H9 (cell line): ENCODE results near the gene FAT2. TPM values are rescaled to one million over a fixed set of nuclear protein-coding genes. Genes with fewer than 3 reads are reported as not detected.

Experiments
- DNase-seq: peaks from one replicate; pipeline ENCODE4 v3.0.0-alpha.2; 2017
- H2AFZ ChIP-seq: one replicate; pipeline ENCODE4 v1.6.1; 2013; ENCODE audit warnings: mild to moderate bottlenecking, low read length, control low read depth, moderate library complexity
- H2AK5ac ChIP-seq: 2 replicates; pipeline ENCODE4 v1.6.1; 2013; ENCODE audit warnings: low read length, control low read depth, mixed read lengths; ENCODE audit not compliant: insufficient read length
- H2BK120ac ChIP-seq: one replicate; pipeline ENCODE4 v1.6.1; 2013; ENCODE audit warnings: low read depth, mild to moderate bottlenecking, low read length, control low read depth, inconsistent platforms; ENCODE audit not compliant: poor library complexity, severe bottlenecking
- H2BK12ac ChIP-seq: 2 replicates; pipeline ENCODE4 v1.6.1; 2013; ENCODE audit warnings: low read length, control low read depth, mixed read lengths, low read depth; ENCODE audit not compliant: insufficient read length
- H2BK15ac ChIP-seq: 2 replicates; pipeline ENCODE4 v1.6.1; 2013; ENCODE audit warnings: low read depth, low read length, control low read depth
- H2BK20ac ChIP-seq: one replicate; pipeline ENCODE4 v1.6.1; 2013; ENCODE audit warnings: low read depth, mild to moderate bottlenecking, low read length, control low read depth, inconsistent platforms; ENCODE audit not compliant: poor library complexity, severe bottlenecking
- H2BK5ac ChIP-seq: 2 replicates; pipeline ENCODE4 v1.6.1; 2013; ENCODE audit warnings: low read length, control low read depth, mixed read lengths; ENCODE audit not compliant: insufficient read length
- H3K14ac ChIP-seq: 2 replicates; pipeline ENCODE4 v1.6.1; 2013; ENCODE audit warnings: low read length, control low read depth; ENCODE audit not compliant: insufficient read depth
- H3K18ac ChIP-seq: 2 replicates; pipeline ENCODE4 v1.6.1; 2013; ENCODE audit warnings: low read depth, mild to moderate bottlenecking, mixed read lengths, low read length, control low read depth; ENCODE audit not compliant: insufficient read length
- H3K23ac ChIP-seq: 2 replicates; pipeline ENCODE4 v1.6.1; 2013; ENCODE audit warnings: low read length, control low read depth, mixed read lengths, low read depth; ENCODE audit not compliant: insufficient read length
- H3K23me2 ChIP-seq: 2 replicates; pipeline ENCODE4 v1.6.1; 2013; ENCODE audit warnings: low read depth, mild to moderate bottlenecking, mixed read lengths, low read length, control low read depth; ENCODE audit not compliant: insufficient read length, poor library complexity, severe bottlenecking
- H3K27ac ChIP-seq: 2 replicates; pipeline ENCODE4 v1.5.1; 2013; ENCODE audit warnings: low read length, control low read depth, mixed read lengths, low read depth; ENCODE audit not compliant: insufficient read length
- H3K27me3 ChIP-seq: 2 replicates; pipeline ENCODE4 v1.6.1; 2013; ENCODE audit warnings: low read length, control low read depth, inconsistent platforms; ENCODE audit not compliant: insufficient read depth
- H3K4ac ChIP-seq: 2 replicates; pipeline ENCODE4 v1.6.1; 2013; ENCODE audit warnings: low read depth, mild to moderate bottlenecking, control low read depth, inconsistent platforms, low read length, moderate library complexity
- H3K4me1 ChIP-seq: 2 replicates; pipeline ENCODE4 v1.6.1; 2013; ENCODE audit warnings: low read length, control low read depth, inconsistent platforms; ENCODE audit not compliant: insufficient read depth
- H3K4me2 ChIP-seq: 2 replicates; pipeline ENCODE4 v1.6.1; 2013; ENCODE audit warnings: low read length, control low read depth, mixed read lengths; ENCODE audit not compliant: insufficient read length, insufficient read depth
- H3K56ac ChIP-seq: 2 replicates; pipeline ENCODE4 v1.6.1; 2013; ENCODE audit warnings: low read depth, mild to moderate bottlenecking, mixed read lengths, low read length, control low read depth; ENCODE audit not compliant: insufficient read length
- H3K79me1 ChIP-seq: 2 replicates; pipeline ENCODE4 v1.6.1; 2013; ENCODE audit warnings: low read depth, mild to moderate bottlenecking, moderate library complexity, low read length, control low read depth, inconsistent platforms; ENCODE audit not compliant: insufficient read depth, poor library complexity, severe bottlenecking
- H3K79me2 ChIP-seq: 2 replicates; pipeline ENCODE4 v1.6.1; 2013; ENCODE audit warnings: low read length, control low read depth, inconsistent platforms; ENCODE audit not compliant: insufficient read depth
- H3K9ac ChIP-seq: 2 replicates; pipeline ENCODE4 v1.6.1; 2013; ENCODE audit warnings: low read length, control low read depth, mixed read lengths; ENCODE audit not compliant: insufficient read length; ENCODE audit errors: extremely low read depth
- H3K9me3 ChIP-seq: one replicate; pipeline ENCODE4 v1.6.1; 2013; ENCODE audit warnings: low read depth, low read length, inconsistent platforms; ENCODE audit not compliant: control insufficient read depth
- H3T11ph ChIP-seq: one replicate; pipeline ENCODE4 v1.6.1; 2013; ENCODE audit warnings: mild to moderate bottlenecking, low read length, control low read depth, inconsistent platforms
- H4K20me1 ChIP-seq: one replicate; pipeline ENCODE4 v1.6.1; 2013; ENCODE audit not compliant: control insufficient read depth, insufficient read length, insufficient read depth
- H4K5ac ChIP-seq: 2 replicates; pipeline ENCODE4 v1.6.1; 2013; ENCODE audit warnings: low read depth, mild to moderate bottlenecking, mixed read lengths, low read length, control low read depth; ENCODE audit not compliant: insufficient read length
- H4K8ac ChIP-seq: replicated peaks from 2 replicates; pipeline ENCODE4 v1.6.1; 2013; ENCODE audit warnings: low read length, control low read depth, mixed read lengths, low read depth; ENCODE audit not compliant: insufficient read length
- H4K91ac ChIP-seq: 2 replicates; pipeline ENCODE4 v1.6.1; 2013; ENCODE audit warnings: low read depth, mild to moderate bottlenecking, moderate library complexity, mixed read lengths, low read length, control low read depth; ENCODE audit not compliant: insufficient read length
- H3K27ac Mint-ChIP-seq, 3 experiments: 2 replicates in 2 of 3; 3 replicates in 1 of 3; pipeline ENCODE4 v1.8.0; 2020 to 2021; ENCODE audit warnings: mixed read lengths in 3 of 3, mild to moderate bottlenecking in 1 of 3, moderate library complexity in 1 of 3
- H3K27me3 Mint-ChIP-seq: 2 replicates; pipeline ENCODE4 v1.8.0; 2021; ENCODE audit warnings: low read depth, mild to moderate bottlenecking, moderate library complexity, mixed read lengths
- H3K36me3 Mint-ChIP-seq, 3 experiments: 2 replicates in 2 of 3; 3 replicates in 1 of 3; pipeline ENCODE4 v1.8.0; 2020 to 2021; ENCODE audit warnings: low read depth in 3 of 3, mixed read lengths in 3 of 3; ENCODE audit not compliant: insufficient read depth in 1 of 3
- H3K4me1 Mint-ChIP-seq, 2 experiments: 2 replicates each; pipeline ENCODE4 v1.8.0; 2020; ENCODE audit warnings: mixed read lengths in 2 of 2
- H3K4me3 Mint-ChIP-seq, 2 experiments: 2 replicates in 1 of 2; 3 replicates in 1 of 2; pipeline ENCODE4 v1.8.0; 2020 to 2021; ENCODE audit warnings: mild to moderate bottlenecking in 2 of 2, mixed read lengths in 2 of 2, moderate library complexity in 1 of 2
- H3K9me3 Mint-ChIP-seq, 2 experiments: 2 replicates in 1 of 2; 3 replicates in 1 of 2; pipeline ENCODE4 v1.8.0; 2020; ENCODE audit warnings: mild to moderate bottlenecking in 2 of 2, mixed read lengths in 2 of 2, moderate library complexity in 1 of 2
- CTCF ChIP-seq: fragments of 200-600 bp; sonication (generic); conservative IDR thresholded peaks from 3 replicates; pipeline ENCODE4 v1.8.0; 2021; ENCODE audit warnings: antibody characterized with exemption, mild to moderate bottlenecking
- WGBS: extraction: QIAGEN DNeasy Blood & Tissue Kit; methylation state at CpG from one replicate; pipeline ENCODE4 v1.1.7; 2013; ENCODE audit warnings: missing lambda C conversion rate, low lambda C conversion rate, mixed read lengths; ENCODE audit not compliant: insufficient read length; ENCODE audit errors: extremely low coverage; 5-methylcytosine and 5-hydroxymethylcytosine counted together
- total RNA-seq: library from RNA; stranded (reverse); gene quantifications from 2 replicates; pipeline ENCODE4 v1.2.1, GENCODE V29; 2021

Gene FAT2
- total RNA-seq, 1 experiment from 2014 or later: 0.15 TPM

GRCh38 chr5:151577566-151577965 is 13.6 kb downstream of the FAT2 start:
- Mint-ChIP-seq H3K9me3 (no peaks in the 10 kb centered on the region), H3K4me1 (peaks cover 14 to 29% of the 10 kb centered on the region in 2 experiments), H3K27ac (peak overlapping the region in 1 of 3 experiments; percentile 78; a peak in 1 of 7 replicates), H3K27me3 (peaks cover 21% of the 10 kb centered on the region), H3K36me3 (no peaks in the 10 kb centered on the region), H3K4me3 (no peak overlapping the region)
- Histone ChIP-seq H3K9me3 (no peaks in the 10 kb centered on the region), H3K18ac (no peak overlapping the region), H2BK120ac (no peak overlapping the region), H4K20me1 (no peaks in the 10 kb centered on the region), H3K4me1 (no peaks in the 10 kb centered on the region; the same call in 1 of the 2 replicates), H4K5ac (no peak overlapping the region), H3T11ph (no peak overlapping the region), H2BK12ac (no peak overlapping the region), H2BK5ac (no peak overlapping the region), H3K79me1 (no peaks in the 10 kb centered on the region), H2AK5ac (no peak overlapping the region), H4K8ac (no peak overlapping the region), H3K79me2 (no peaks in the 10 kb centered on the region), H4K91ac (no peak overlapping the region), H3K56ac (no peak overlapping the region), H3K4ac (no peak overlapping the region), H2BK15ac (no peak overlapping the region), H3K27me3 (no peaks in the 10 kb centered on the region), H3K23me2 (no peaks in the 10 kb centered on the region), H3K27ac (no peak overlapping the region), H3K23ac (no peak overlapping the region), H3K9ac (no peak overlapping the region), H2BK20ac (no peak overlapping the region), H3K14ac (no peak overlapping the region), H3K4me2 (no peak overlapping the region), H2AFZ (no peak overlapping the region)
- DNase-seq: no peak
- no peak for TF ChIP-seq CTCF
- WGBS: no CpG with 5 or more reads among the region's 5 CpGs
